GF-D8 (cell line): ENCODE measurements around the gene QRFP.
"Not testable (repeated sequence)": the region's sequence is repeated elsewhere in the genome, so short reads cannot be mapped to it uniquely, and the experiment has no call there.

ENCODE experiments used
- DNase-seq: peaks from one replicate; lab custom pipeline; 2025; lab: John Stamatoyannopoulos, UW

Gene QRFP

GRCh38 chr9:130849356-130849755 is 47.3 kb downstream of the QRFP start:
- no peak for DNase-seq

- not testable (repeated sequence) for DNase-seq
These were observed 48.1 kb downstream of the QRFP start for GRCh38 chr9:130848514-130848913.

DNA sequence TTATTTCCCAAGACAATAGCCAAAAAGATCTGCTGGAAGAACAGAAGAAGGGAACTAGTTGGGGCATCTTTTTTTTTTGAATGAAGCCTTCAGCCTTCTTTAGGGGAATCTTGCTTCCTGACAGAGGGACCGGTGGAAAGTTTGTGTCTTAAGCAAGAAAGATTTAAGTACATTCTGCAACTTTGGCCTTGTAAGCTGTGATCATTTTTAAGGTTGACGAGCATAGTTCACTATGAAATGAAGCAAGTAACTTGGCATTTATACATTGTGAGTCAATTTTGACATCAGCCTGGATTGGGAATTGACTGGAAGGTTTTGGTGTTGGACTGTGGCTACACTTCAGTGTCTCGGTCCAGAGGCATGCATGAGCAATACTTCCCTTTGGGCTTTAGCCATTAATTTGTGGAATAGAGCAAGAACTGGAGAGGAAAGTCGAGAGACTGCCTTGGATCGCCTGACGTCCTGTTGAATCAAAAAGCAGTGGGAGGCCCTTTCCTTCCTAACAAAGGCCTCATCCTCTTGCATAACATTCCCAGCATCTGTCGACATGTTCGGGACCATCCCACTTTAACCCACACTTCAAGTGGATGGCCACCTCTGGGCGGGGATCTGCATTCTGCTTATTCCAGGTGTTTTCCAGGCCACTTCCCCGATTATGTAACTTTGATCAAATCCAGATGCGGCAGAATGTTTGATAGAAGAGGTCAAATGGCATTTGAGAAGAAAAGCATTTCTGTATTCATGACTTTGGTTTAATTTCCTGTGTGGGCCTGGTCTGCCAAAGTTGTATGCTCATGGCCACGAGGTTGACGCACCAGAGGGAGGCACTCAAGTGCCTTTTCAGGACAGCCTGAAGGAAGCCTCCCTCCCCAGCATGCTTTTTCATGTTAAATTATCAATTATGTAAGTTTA is 49.0 kb downstream of the QRFP start:
- DNase-seq = no peak

- DNase-seq = no peak
These were observed 49.9 kb downstream of the QRFP start for GRCh38 chr9:130846487-130847305.

- no peak for DNase-seq
These were observed 50.6 kb downstream of the QRFP start for GRCh38 chr9:130845901-130846481.

DNA sequence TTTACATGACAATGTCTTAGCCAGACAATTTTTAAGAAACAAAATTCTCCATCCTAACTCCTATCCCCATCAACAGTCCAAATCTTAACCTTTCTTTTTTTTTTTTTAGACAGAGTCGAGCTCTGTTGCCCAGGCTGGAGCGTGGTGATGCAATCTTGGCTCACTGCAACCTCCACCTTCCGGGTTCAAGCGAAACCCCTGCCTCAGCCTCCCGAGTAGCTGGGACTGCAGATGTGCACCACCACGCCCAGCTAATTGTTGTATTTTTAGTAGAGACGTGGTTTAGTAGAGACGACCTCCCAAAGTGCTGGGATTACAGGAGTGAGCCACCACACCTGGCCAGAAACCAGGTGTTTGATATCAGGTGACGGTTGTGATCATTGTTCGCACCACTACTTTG is 51.4 kb downstream of the QRFP start:
- DNase-seq = no peak

GRCh38 chr9:130844044-130844451 is 52.6 kb downstream of the QRFP start:
- no peak for DNase-seq

- no peak for DNase-seq
These were observed 53.3 kb downstream of the QRFP start for GRCh38 chr9:130843049-130843908.
